HEK293 (cell line): Measurements from ENCODE around the gene TRAF6.

Experiments used
- CTCF ChIP-seq: fragments of 450-650 bp; formaldehyde crosslinking; IDR thresholded peaks from 2 replicates; pipeline ENCODE4 v1.5.1; 2016; ENCODE audit warnings: missing biosample characterization, missing genetic modification characterization
- KLF10 ChIP-seq: fragments of 450-650 bp; IDR thresholded peaks from 2 replicates; pipeline ENCODE4 v1.5.1; 2018; ENCODE audit warnings: missing biosample characterization, mild to moderate bottlenecking, missing genetic modification characterization
- REST ChIP-seq: fragments of 450-650 bp; formaldehyde crosslinking; IDR thresholded peaks from 2 replicates; pipeline ENCODE4 v1.5.1; 2016; ENCODE audit warnings: missing biosample characterization, missing genetic modification characterization
- TCF7L2 ChIP-seq: IDR thresholded peaks from 2 replicates; pipeline ENCODE4 v1.6.1; 2011; ENCODE audit warnings: low read depth, mild to moderate bottlenecking, inconsistent platforms, low read length, moderate library complexity, borderline replicate concordance
- ZBTB8A ChIP-seq: fragments of 450-650 bp; formaldehyde crosslinking; IDR thresholded peaks from 2 replicates; pipeline ENCODE4 v1.5.1; 2016; ENCODE audit warnings: missing biosample characterization, missing genetic modification characterization
- ZNF121 ChIP-seq: fragments of 450-650 bp; formaldehyde crosslinking; IDR thresholded peaks from 2 replicates; pipeline ENCODE4 v1.5.1; 2016; ENCODE audit warnings: missing biosample characterization, missing genetic modification characterization
- ZNF146 ChIP-seq: fragments of 450-650 bp; formaldehyde crosslinking; IDR thresholded peaks from 2 replicates; pipeline ENCODE4 v1.5.1; 2016; ENCODE audit warnings: missing biosample characterization, missing genetic modification characterization
- ZNF169 ChIP-seq: fragments of 450-650 bp; formaldehyde crosslinking; IDR thresholded peaks from 2 replicates; pipeline ENCODE4 v1.5.1; 2016; ENCODE audit warnings: missing biosample characterization, missing genetic modification characterization
- ZNF394 ChIP-seq: fragments of 450-650 bp; formaldehyde crosslinking; IDR thresholded peaks from 2 replicates; pipeline ENCODE4 v1.5.1; 2016; ENCODE audit warnings: missing biosample characterization, missing genetic modification characterization, mild to moderate bottlenecking, moderate library complexity, borderline replicate concordance
- ZNF518A ChIP-seq: fragments of 450-650 bp; formaldehyde crosslinking; conservative IDR thresholded peaks from 2 replicates; pipeline ENCODE4 v1.5.1; 2016; ENCODE audit warnings: low read depth, missing biosample characterization, missing genetic modification characterization
- ZNF571 ChIP-seq: fragments of 450-650 bp; formaldehyde crosslinking; IDR thresholded peaks from 2 replicates; pipeline ENCODE4 v1.5.0; 2017; ENCODE audit warnings: missing biosample characterization, missing genetic modification characterization
- ZNF660 ChIP-seq: fragments of 450-650 bp; IDR thresholded peaks from 2 replicates; pipeline ENCODE4 v1.5.1; 2018; ENCODE audit warnings: missing biosample characterization, mild to moderate bottlenecking, missing genetic modification characterization

GRCh38 chr11:36499315-36499714 is 10.8 kb downstream of the TRAF6 start:
- TF ChIP-seq REST (tag by site-specific recombination) (no peak), ZNF146 (tag by site-specific recombination) (no peak), ZNF394 (tag by site-specific recombination) (no peak), CTCF (tag by site-specific recombination) (no peak), ZNF121 (no peak), ZNF518A (tag by site-specific recombination) (no peak), ZNF571 (tag by site-specific recombination) (no peak), ZNF169 (no peak), ZNF660 (tag by site-specific recombination) (no peak), KLF10 (no peak), ZBTB8A (no peak), TCF7L2 (no peak)
